HG03039 (cell line): ENCODE results near the gene ABCF1.

Source experiments
- ATAC-seq: cut with Tn5 transposase; IDR thresholded peaks from one replicate; pipeline ENCODE4 v1.9.1; 2021; ENCODE audit warnings: mild to moderate bottlenecking, moderate library complexity; ENCODE audit not compliant: unreplicated experiment

The ABCF1 gene

DNA sequence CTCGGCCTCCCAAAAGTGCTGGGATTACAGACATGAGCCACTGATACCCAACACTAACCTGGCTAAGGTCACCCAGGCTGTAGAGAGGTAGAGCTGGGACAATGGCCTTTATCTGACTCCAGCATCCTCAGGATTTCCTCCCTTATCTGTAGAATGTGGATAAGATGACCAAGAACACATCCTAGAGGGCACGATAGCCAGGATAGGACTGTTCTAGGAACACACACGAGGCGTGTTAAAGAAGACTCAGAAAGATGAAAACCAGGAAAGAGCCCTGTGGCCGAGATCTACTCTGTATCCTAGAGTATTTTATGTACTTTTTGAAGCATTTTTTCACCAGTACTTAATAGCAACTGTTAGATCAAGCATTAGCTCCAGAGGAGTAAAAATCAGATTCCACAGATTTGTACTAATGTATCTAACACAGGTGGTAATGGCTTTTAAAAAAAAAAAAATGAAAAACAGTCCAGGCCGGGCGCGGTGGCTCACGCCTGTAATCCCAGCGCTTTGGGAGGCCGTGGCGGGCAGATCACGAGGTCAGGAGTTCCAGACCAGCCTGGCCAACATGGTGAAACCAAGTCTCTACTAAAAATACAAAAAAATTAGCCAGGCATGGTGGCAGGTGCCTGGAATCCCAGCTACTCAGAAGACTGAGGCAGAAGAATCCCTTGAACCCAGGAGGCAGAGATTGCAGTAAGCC is 28.5 kb downstream of the ABCF1 start:
- ATAC-seq, result no peak

DNA sequence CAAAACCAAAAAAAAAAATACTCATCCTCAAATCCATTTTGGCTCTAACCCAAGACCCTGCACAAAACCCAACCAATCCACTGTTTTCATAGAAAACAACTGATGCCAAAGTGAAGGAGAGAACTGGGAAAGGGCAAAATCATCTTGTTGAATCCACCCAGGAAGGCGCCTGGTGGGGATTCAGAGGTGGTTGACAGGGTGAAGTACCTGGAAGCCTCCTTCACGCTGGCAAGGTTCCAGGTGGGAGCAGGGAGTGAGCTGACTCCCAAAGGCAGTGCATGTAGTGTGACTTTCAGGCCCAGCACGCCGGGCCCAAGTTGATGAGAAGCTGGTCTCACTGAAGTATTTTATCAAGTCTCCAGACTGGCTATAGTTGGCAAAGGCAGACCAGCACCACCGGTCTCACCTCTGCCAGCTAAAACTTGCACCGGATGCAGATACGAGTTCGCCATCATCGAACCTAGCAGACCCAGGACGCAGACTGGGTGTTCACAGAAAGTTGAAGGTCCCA is 29.3 kb downstream of the ABCF1 start:
- no peak for ATAC-seq

DNA sequence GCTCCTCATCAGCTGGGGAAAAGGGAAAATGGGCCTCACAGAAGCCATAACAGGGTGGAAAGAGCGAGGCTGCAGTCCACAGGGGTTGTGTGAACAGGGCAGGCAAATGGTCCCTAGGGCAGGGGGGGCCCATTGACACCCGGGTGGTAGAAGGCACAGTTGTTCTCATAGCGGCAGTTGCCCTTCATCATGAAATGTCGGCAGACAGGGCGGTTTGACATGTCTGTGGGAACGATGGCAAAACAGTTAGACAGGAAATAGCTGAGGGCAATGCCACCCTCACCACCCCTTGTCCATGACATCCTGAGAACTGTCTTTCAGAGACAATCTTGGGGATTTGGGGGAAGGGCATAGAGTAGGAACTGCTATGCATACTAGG is 30.2 kb downstream of the ABCF1 start:
- no peak for ATAC-seq

GRCh38 chr6:30601815-30602641 is 30.8 kb downstream of the ABCF1 start:
- ATAC-seq, result no peak

DNA sequence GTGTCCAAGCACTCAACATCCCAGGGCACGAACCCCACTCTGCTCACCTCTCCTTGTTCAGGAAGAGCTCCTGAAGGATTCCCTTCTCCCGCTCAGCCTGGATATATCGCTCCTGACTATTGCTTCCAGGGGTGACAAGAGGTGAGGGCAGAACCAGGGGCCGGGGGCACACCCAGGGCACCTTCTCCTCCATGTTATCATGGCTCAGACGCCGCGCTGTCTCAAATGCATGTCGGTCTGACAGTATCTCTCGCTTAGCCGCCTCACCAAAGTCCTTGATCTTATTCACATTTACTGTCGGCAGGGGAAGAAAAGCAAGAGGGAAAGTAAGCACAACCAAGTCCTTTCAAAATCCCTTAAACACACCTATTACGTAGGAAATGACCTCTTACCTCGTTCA is 32.7 kb downstream of the ABCF1 start:
- no peak for ATAC-seq

DNA sequence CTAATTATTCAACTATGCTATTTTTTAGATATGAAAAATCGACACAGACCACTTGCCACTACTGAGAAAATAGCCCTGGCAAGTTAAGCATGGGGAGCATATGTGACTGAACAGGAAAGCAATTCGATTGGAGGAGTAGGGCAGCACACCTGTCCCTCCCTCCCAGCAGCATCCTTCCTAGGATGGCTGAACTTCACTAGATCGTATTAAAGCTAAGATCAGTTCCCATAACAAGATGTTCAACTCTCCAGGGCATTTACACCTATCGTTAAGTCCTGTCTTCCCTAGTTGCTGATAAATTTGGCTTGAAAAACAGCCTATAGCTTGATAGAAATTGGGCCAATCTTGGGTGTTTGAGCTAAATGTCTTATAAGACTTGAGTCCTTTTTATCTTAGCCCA is 38.8 kb downstream of the ABCF1 start:
- ATAC-seq, result no peak

- no peak for ATAC-seq
These were observed 40.1 kb downstream of the ABCF1 start for GRCh38 chr6:30611150-30611855.

DNA sequence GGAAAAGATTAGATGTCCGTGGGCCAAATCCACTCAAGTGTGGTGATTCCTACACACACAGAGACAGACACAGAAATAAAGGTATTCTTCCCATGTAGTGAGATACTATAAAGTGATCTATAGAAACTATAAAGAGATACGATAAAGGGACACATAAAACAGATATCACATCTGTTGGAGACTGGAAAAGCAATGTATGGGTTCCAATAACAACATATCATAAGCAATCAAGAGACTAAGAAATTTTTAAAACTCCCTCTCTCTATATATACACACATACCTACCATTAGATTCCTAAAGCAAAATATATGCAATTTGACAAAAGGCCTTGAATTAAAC is 40.6 kb downstream of the ABCF1 start:
- ATAC-seq, result no peak

GRCh38 chr6:30612213-30612612 is 41.0 kb downstream of the ABCF1 start:
- ATAC-seq, result no peak

GRCh38 chr6:30612687-30613248 is 41.5 kb downstream of the ABCF1 start:
- no peak for ATAC-seq

DNA sequence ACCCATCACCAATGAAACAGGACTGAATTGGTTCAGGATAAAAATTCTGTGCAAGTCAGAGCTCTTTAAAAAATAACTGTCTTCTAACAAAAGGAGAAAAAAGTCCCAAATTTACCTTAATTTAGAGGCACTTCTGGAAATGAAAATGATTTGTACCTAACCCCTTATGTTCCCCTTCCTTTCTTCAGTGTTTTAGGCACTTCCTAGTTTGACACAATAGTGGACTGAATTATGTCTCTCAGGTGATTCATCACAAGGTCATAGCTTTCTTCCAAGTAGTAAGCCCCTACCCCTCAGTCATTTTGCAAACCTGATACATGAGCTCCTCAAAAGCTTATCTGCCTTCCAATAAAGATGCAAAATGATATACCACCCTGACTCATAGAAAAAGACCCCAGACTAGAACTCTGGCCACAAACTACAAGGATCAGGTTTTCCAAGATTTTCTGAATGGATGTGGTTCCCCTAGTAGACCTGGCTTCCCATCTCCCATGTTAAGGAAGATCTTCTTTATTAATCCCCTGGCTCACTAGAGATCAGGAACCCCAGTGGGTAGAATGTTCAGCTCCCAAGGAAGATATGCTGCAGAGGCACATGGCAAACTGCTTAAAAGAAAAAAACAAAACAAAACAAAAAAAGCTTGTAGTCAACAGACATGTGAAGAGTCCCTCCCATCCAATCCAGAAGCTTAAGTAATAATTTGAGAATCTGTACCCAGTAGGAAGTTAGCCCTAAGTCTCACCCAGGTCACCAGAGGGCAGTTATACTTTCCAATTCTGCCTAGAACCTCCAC is 42.2 kb downstream of the ABCF1 start:
- no peak for ATAC-seq

DNA sequence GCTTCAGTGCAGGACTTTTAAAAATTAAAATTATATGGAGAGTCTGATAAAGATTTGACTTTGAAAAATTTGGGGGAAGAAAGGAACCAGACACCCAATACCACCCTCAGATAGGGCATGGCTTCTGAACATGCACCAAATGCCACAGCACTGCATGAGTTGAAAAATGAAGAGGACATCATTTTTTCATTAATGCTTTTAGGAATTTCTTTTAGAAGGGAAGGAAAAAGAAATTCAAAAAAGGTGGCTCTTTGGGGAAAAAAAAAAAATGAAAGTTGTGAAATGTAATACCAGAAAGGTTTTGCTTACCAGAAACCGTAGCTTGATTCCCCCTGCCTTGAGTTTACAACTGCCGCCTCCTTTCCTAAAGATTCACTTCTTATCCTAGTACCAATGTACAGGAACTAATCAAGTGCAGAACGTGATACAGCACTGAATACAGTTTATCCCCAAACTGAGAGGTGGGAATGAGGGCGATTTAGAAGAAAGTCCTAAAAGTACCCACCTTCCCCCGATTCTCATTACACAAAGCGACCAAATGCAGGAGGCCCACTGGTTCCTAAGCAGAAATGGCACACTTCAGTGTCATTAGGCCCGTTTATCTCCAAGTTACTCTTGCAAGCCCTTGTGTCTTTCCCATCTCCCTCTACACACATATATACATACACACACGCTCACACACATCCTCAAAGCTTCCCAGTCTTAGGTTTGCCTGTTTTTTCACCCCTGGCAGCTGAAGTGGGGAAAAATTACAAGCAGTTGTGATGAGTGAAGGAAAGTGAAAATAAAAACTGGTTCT is 43.0 kb downstream of the ABCF1 start:
- ATAC-seq, result no peak

GRCh38 chr6:30614843-30615218 is 43.6 kb downstream of the ABCF1 start:
- ATAC-seq, result peak; percentile 30

DNA sequence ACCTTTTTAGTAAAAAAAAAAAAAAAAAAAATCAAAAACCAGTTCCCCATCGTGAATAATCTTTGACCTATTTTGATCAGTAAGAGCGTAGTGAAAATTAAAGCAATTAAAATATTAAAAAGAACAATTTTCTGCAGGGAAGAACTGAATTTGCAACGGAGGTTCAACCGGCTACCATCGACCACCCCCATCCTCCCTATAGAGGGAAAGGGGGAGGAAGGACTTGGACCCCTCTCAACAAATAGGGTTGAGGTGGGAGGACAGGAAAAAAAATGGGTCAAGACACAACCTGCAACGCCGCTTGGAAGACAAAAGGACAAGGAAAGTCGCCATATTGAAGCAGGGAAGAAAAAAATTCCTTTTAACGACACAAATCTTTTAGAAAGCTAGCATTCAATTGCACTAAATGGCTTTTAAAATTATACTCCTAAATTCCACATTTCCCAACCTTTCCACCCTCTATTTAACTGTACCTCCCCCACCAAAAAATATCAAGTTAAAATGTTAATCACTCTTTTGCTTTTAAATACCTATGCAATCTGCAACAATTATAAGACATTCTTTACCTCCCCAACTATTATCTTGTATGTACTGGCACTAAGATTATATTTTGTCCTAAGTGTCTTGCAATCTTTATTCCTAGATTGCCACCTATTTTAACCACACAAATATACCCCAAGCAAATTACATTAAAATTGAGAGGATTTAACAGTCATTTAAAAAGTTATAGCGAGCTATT is 44.1 kb downstream of the ABCF1 start:
- no peak for ATAC-seq

GRCh38 chr6:30615958-30616810 is 44.9 kb downstream of the ABCF1 start:
- ATAC-seq, result no peak

- peak; percentile 71 for ATAC-seq
These were observed 45.7 kb downstream of the ABCF1 start, which contains the start of gene PPP1R10 for GRCh38 chr6:30616811-30617564. Gene PPP1R10, minus strand, starts transcription at chr6:30617243. Its CDS starts 7,299 bp downstream, at chr6:30609944.

DNA sequence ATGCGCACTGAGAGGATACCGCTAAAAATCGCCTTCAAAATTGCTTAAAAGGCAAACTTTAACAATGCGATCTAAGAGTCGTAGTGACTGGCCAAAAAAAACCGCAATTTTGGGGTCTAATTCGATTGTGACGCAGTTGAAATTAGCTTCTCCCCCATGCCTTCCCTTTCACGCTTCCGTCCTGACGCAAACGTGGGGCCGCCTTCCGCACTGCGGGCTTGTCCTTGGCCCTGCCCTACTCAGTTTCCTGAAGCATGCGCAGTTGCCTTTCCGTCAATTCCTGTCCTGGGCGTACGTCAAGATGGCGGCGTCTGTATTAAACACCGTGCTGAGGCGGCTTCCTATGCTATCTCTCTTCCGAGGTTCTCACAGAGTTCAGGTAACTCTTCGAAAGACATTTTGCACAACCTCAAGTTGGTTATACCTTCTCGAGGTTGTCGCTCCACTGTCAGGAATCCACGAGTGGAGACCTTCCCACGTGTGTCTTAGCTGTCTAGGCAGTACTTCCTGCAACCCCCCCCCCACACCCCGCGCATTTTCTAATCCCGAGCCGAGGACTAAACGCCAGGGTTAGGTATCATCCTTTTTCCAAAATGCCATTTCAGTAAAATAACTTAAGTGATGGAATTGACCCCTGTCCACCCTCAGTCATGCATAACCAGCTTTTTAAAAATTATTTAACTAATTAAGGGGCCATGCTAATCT is 46.5 kb downstream of the ABCF1 start, which contains the start of gene MRPS18B:
TSS of gene MRPS18B (plus strand) at position 276 of the 705 bp plus-strand sequence. CDS start at position 302, 26 bp downstream.
- ATAC-seq, result peak; percentile 69
